HG03103 (cell line): Measurements from ENCODE around the gene CCDC61.

Experiments
- ATAC-seq: cut with Tn5 transposase; IDR thresholded peaks from one replicate; pipeline ENCODE4 v1.9.1; 2021; ENCODE audit warnings: low read depth; ENCODE audit not compliant: unreplicated experiment

CCDC61 gene

GRCh38 chr19:45994998-45995714 is at the start of gene CCDC61:
Gene CCDC61, plus strand, starts transcription at chr19:45995467. Its CDS starts 7,552 bp downstream, at chr19:46003019.
- peak; percentile 90 for ATAC-seq

GRCh38 chr19:45947926-45948325 is 47.3 kb upstream of the CCDC61 start:
- ATAC-seq: no peak

- ATAC-seq: no peak
Measured at GRCh38 chr19:45952341-45952685, 43.0 kb upstream of the CCDC61 start.

GRCh38 chr19:45952686-45953505 is 42.4 kb upstream of the CCDC61 start:
- ATAC-seq: no peak

- no peak for ATAC-seq
Measured at GRCh38 chr19:45953676-45954075, 41.6 kb upstream of the CCDC61 start.

- ATAC-seq: no peak
Measured at GRCh38 chr19:45954156-45954555, 41.1 kb upstream of the CCDC61 start.

GRCh38 chr19:45955905-45956608 is 39.2 kb upstream of the CCDC61 start:
- no peak for ATAC-seq

GRCh38 chr19:45958320-45958719 is 36.9 kb upstream of the CCDC61 start:
- no peak for ATAC-seq

GRCh38 chr19:45958769-45959516 is 36.3 kb upstream of the CCDC61 start:
- no peak for ATAC-seq

- ATAC-seq: no peak
Measured at GRCh38 chr19:45959517-45960025, 35.7 kb upstream of the CCDC61 start.

- ATAC-seq: no peak
Measured at GRCh38 chr19:45960595-45961235, 34.6 kb upstream of the CCDC61 start.

GRCh38 chr19:45962021-45962420 is 33.2 kb upstream of the CCDC61 start:
- no peak for ATAC-seq

- no peak for ATAC-seq
Measured at GRCh38 chr19:45967246-45967645, 28.0 kb upstream of the CCDC61 start.

- no peak for ATAC-seq
Measured at GRCh38 chr19:45968626-45969025, 26.6 kb upstream of the CCDC61 start.

- no peak for ATAC-seq
Measured at GRCh38 chr19:45969676-45970075, 25.6 kb upstream of the CCDC61 start.

GRCh38 chr19:45971260-45971902 is 23.9 kb upstream of the CCDC61 start:
- ATAC-seq: no peak

GRCh38 chr19:45972081-45972946 is 23.0 kb upstream of the CCDC61 start:
- no peak for ATAC-seq

GRCh38 chr19:45972947-45973540 is 22.2 kb upstream of the CCDC61 start:
- no peak for ATAC-seq
